B cell (primary cell): ENCODE measurements around the gene RPL10. TPM values are rescaled to one million over a fixed set of nuclear protein-coding genes. Genes with fewer than 3 reads are reported as not detected.
A peak's percentile ranks its signal among the peaks of the same experiment; 100 is the strongest.

ENCODE experiments used
- ATAC-seq: fragments of 200-7000 bp; cut with Tn5 transposase; one replicate; pipeline ENCODE4 v1.10.0; 2021; ENCODE audit warnings: low read depth, mild to moderate bottlenecking, moderate number of reproducible peaks, moderate library complexity
- CTCF ChIA-PET: fragments of 350-600 bp; sonication (Branson Sonifier 250); formaldehyde crosslinking; loops from one replicate; lab custom pipeline; 2021; ENCODE audit warnings: antibody characterized with exemption, inconsistent platforms; lab: Charles Lee
- POLR2A ChIA-PET: fragments of 350-600 bp; sonication (Branson Sonifier 250); formaldehyde crosslinking; loops from one replicate; lab custom pipeline; 2021; ENCODE audit warnings: antibody characterized with exemption; lab: Charles Lee
- DNase-seq: peaks from one replicate; pipeline ENCODE4 v3.0.0; 2013
- H2AFZ ChIP-seq: 2 replicates; pipeline ENCODE4 v1.6.1; 2012; ENCODE audit warnings: mild to moderate bottlenecking, low read depth, low read length; ENCODE audit not compliant: insufficient read depth, poor library complexity, severe bottlenecking
- H3K27ac ChIP-seq, 2 donors: 1 replicate in 1 of 2; 2 replicates in 1 of 2; pipeline ENCODE4 v1.5.1; 2012 to 2013; ENCODE audit warnings: low read length in 2 of 2, mild to moderate bottlenecking in 2 of 2, moderate library complexity in 1 of 2
- H3K27me3 ChIP-seq, 4 experiments: fragments of 200-600 bp in 1 of 4; sonication (generic) in 1 of 4; replicated peaks in 1 of 4; 1 replicate in 2 of 4; 2 replicates in 2 of 4; pipeline versions ENCODE4 v1.6.1 to v1.7.0; 2013 to 2016; ENCODE audit warnings: low read length in 3 of 4, mild to moderate bottlenecking in 2 of 4, mixed read lengths in 1 of 4, moderate library complexity in 1 of 4; ENCODE audit not compliant: insufficient read depth in 4 of 4, control insufficient read depth in 3 of 4; ENCODE audit errors: control extremely low read depth in 1 of 4
- H3K36me3 ChIP-seq, 2 experiments: replicated peaks in 1 of 2; 1 replicate in 1 of 2; 2 replicates in 1 of 2; pipeline versions ENCODE4 v1.6.1 to v1.7.1; 2013; ENCODE audit warnings: low read length in 1 of 2; ENCODE audit not compliant: insufficient read depth in 2 of 2, control insufficient read depth in 1 of 2; ENCODE audit errors: control extremely low read depth in 1 of 2, extremely low read depth in 1 of 2
- H3K4me1 ChIP-seq, 2 donors: fragments of 200-600 bp in 1 of 2; sonication (generic) in 1 of 2; 1 replicate in 1 of 2; 2 replicates in 1 of 2; pipeline versions ENCODE4 v1.5.1 to v1.6.1; 2013 to 2017; ENCODE audit warnings: low read length in 2 of 2; ENCODE audit not compliant: control insufficient read depth in 2 of 2, insufficient read depth in 2 of 2
- H3K4me2 ChIP-seq: replicated peaks from 2 replicates; pipeline ENCODE3; 2012; ENCODE audit warnings: mild to moderate bottlenecking, low read depth, low read length; ENCODE audit not compliant: poor library complexity, severe bottlenecking
- H3K4me3 ChIP-seq, 5 experiments: fragments of 200-600 bp in 1 of 5; sonication (generic) in 1 of 5; 1 replicate in 3 of 5; 2 replicates in 2 of 5; pipeline versions ENCODE4 v1.5.1 to v1.7.0; 2011 to 2016; ENCODE audit warnings: low read length in 4 of 5, mild to moderate bottlenecking in 4 of 5, low read depth in 2 of 5, control low read depth in 1 of 5, moderate library complexity in 1 of 5; ENCODE audit not compliant: insufficient read depth in 1 of 5; ENCODE audit errors: control extremely low read depth in 1 of 5, extremely low read depth in 1 of 5
- H3K79me2 ChIP-seq: fragments of 200-600 bp; sonication (generic); one replicate; pipeline ENCODE4 v1.6.0; 2016; ENCODE audit warnings: low read length; ENCODE audit not compliant: control insufficient read depth, insufficient read depth
- H3K9ac ChIP-seq: fragments of 200-600 bp; sonication (generic); 2 replicates; pipeline ENCODE4 v1.6.1; 2017; ENCODE audit warnings: mild to moderate bottlenecking, low read length, moderate library complexity
- H3K9me3 ChIP-seq, 3 donors: one replicate each; pipeline versions ENCODE4 v1.6.1 to v1.7.1; 2013; ENCODE audit warnings: low read length in 2 of 3; ENCODE audit not compliant: control insufficient read depth in 2 of 3, insufficient read depth in 1 of 3; ENCODE audit errors: control extremely low read depth in 1 of 3
- H4K20me1 ChIP-seq: 2 replicates; pipeline ENCODE4 v1.6.0; 2012; ENCODE audit warnings: mild to moderate bottlenecking, low read length; ENCODE audit not compliant: insufficient read depth, control insufficient read depth, poor library complexity, severe bottlenecking
- H3K27ac Mint-ChIP-seq: one replicate; pipeline ENCODE4 v1.8.0; 2021; ENCODE audit warnings: mixed read lengths
- H3K27me3 Mint-ChIP-seq: one replicate; pipeline ENCODE4 v1.8.0; 2021; ENCODE audit warnings: mixed read lengths
- H3K4me1 Mint-ChIP-seq: one replicate; pipeline ENCODE4 v1.8.0; 2021; ENCODE audit warnings: mixed read lengths
- H3K4me3 Mint-ChIP-seq: one replicate; pipeline ENCODE4 v1.8.0; 2021; ENCODE audit warnings: mixed read lengths
- H3K9me3 Mint-ChIP-seq: one replicate; pipeline ENCODE4 v1.8.0; 2022; ENCODE audit warnings: mixed read lengths; ENCODE audit not compliant: insufficient read depth
- CTCF ChIP-seq: fragments of 200-600 bp; IDR thresholded peaks from one replicate; pipeline ENCODE4 v1.8.0; 2022; ENCODE audit warnings: antibody characterized with exemption, mild to moderate bottlenecking
- EZH2 ChIP-seq: IDR thresholded peaks from 2 replicates; pipeline ENCODE4 v1.6.1; 2012; ENCODE audit warnings: borderline replicate concordance, low read depth, mild to moderate bottlenecking, moderate library complexity, low read length; ENCODE audit not compliant: insufficient read depth, poor library complexity, severe bottlenecking
- WGBS: methylation state at CpG from one replicate; pipeline ENCODE4 v1.1.5; 2013; ENCODE audit warnings: missing lambda C conversion rate; ENCODE audit not compliant: insufficient coverage; 5-methylcytosine and 5-hydroxymethylcytosine counted together
- intact Hi-C: fragments of 100-400 bp; cut with micrococcal nuclease; formaldehyde crosslinking; loops from one replicate; pipeline ENCODE4 v1.10.0; 2022
- polyA plus RNA-seq: library from polyadenylated mRNA; depleted of rRNA; stranded (reverse); fragments of >200 nt; gene quantifications from 2 replicates; pipeline ENCODE4 v1.2.3, GENCODE V29; 2012
- total RNA-seq, 2 donors: library from RNA; stranded (reverse); fragments of 120-200 nt in 1 of 2; gene quantifications; 1 replicate in 1 of 2; 2 replicates in 1 of 2; pipeline versions ENCODE4 v1.2.3 to v1.2.4, GENCODE V29; 2013 to 2022

RPL10 gene
- total and polyA plus RNA-seq, 2 donors (not counting 1 experiment from before 2014, with no cell fraction given): 4,073 to 16,482 TPM

- peak; percentile 66 for ATAC-seq
Observed at GRCh38 chrX:154351183-154352011, 46.8 kb upstream of the RPL10 start.

More at GRCh38 chrX:154351183-154352011, 46.8 kb upstream of the RPL10 start:
- Histone ChIP-seq H3K4me3 (peak overlapping the region in 2 of 5 experiments; percentile 9), H2AFZ (no peak overlapping the region), H3K36me3 (peaks cover 0 to 72% of the 10 kb centered on the region in 2 experiments), H3K79me2 (no peaks in the 10 kb centered on the region), H3K4me2 (peak overlapping the region; percentile 67), H3K27me3 (no peaks in the 10 kb centered on the region), H3K9ac (no peak overlapping the region), H3K27ac (peak overlapping the region; percentile 57), H3K4me1 (peaks cover 41 to 63% of the 10 kb centered on the region in 2 donors), H4K20me1 (peaks cover 15% of the 10 kb centered on the region), H3K9me3 (peaks cover 0 to 4% (median 0%) of the 10 kb centered on the region in 3 donors)
- peaks cover 37% of the 10 kb centered on the region for H3K4me1 Mint-ChIP-seq
- peak overlapping the region; percentile 26 for H3K4me3 Mint-ChIP-seq
- 69% methylated on average over 12 of the region's 30 CpGs for WGBS
- ChIA-PET POLR2A (interaction anchor here (0.7 kb wide), 1 partner anchor 18 kb away, joined by 3 read pairs; no protein-coding TSS in a partner anchor), CTCF (no interaction called here)
- TF ChIP-seq EZH2 (no peak), CTCF (no peak)
- no peaks in the 10 kb centered on the region for H3K9me3 Mint-ChIP-seq
- intact Hi-C loops: no loop called here
- peak overlapping the region; percentile 85 for H3K27ac Mint-ChIP-seq
- DNase-seq: peak; percentile 63
- H3K27me3 Mint-ChIP-seq: no peaks in the 10 kb centered on the region
